ENCODE data around the gene NEURL1. TPM values are rescaled to one million over a fixed set of nuclear protein-coding genes. Genes with fewer than 3 reads are reported as not detected.
A peak's percentile ranks its signal among the peaks of the same experiment; 100 is the strongest.

NEURL1 gene
- polyA plus RNA-seq, 4 donors: 14.6 to 48.6 (median 20.8) TPM

DNA sequence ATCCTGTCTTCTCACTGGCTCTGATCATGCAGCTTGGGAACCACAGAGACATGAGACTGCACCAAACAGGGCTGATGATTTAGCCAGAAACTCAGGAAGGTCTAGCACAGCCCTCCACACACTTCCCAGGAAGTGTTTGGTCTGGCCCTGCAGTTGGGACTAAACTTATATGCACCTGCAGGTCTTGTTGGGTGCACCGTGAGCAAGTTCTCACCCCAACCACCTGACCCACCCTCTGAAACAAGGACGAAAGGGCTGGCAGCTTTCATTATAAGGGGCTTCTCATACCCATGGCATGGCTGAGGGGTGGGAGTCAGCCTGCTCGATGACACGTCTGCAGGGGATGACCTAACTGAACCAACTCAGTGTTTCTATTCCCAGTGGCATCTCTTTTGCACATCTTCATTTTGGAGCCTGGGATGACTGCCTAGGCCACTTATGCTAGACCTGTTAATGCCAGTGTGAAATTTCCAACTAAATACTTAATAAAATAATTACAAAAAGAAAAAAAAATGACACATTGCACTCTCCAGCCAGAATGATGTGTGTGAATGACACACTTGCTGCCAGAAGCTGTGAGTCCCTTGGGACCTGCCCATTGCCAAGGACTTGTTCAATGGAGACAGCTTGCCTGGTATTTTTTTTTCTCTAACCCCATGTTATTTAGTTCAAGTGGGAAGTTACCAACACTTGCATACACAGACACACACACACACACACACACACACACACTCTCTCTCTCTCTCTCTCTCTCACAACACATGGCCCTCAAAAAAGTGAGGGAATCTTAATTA is 102.6 kb downstream of the NEURL1 start:
- H3K4me1 ChIP-seq (ENCODE audit: control insufficient read depth in 3 of 3, insufficient read depth in 2 of 3, low read depth in 1 of 3, low read length in 2 of 3): peaks cover 0 to 8% (median 0%) of the 10 kb centered on the region in 3 donors
- 91% methylated on average over 4 of the region's 4 CpGs for WGBS, 3 donors
- FAIRE-seq (no peak), DNase-seq (no peak)
- peaks cover 0 to 75% (median 0%) of the 10 kb centered on the region in 3 donors for H3K36me3 ChIP-seq (ENCODE audit: control insufficient read depth in 3 of 3, insufficient read depth in 2 of 3, low read depth in 1 of 3, low read length in 3 of 3)
- no peaks in the 10 kb centered on the region for H3K27me3 ChIP-seq (ENCODE audit: control insufficient read depth in 3 of 3, insufficient read depth in 3 of 3, low read length in 3 of 3)
- no peaks in the 10 kb centered on the region for H3K9me3 ChIP-seq (ENCODE audit: control insufficient read depth in 2 of 2, insufficient read depth in 1 of 2, low read depth in 1 of 2, low read length in 1 of 2)
- no peak overlapping the region for H3K27ac ChIP-seq (ENCODE audit: low read depth in 1 of 3, low read length in 2 of 3)
- H3K4me3 ChIP-seq (ENCODE audit: low read depth in 1 of 3, low read length in 3 of 3): no peak overlapping the region

- WGBS, 3 donors: 83 to 91% (median 89%) methylated on average over 6 of the region's 6 CpGs
- no peak overlapping the region for H3K27ac ChIP-seq (ENCODE audit: low read depth in 1 of 3, low read length in 2 of 3)
- H3K4me1 ChIP-seq (ENCODE audit: control insufficient read depth in 3 of 3, insufficient read depth in 2 of 3, low read depth in 1 of 3, low read length in 2 of 3): peaks cover 0 to 8% (median 0%) of the 10 kb centered on the region in 3 donors
- H3K36me3 ChIP-seq (ENCODE audit: control insufficient read depth in 3 of 3, insufficient read depth in 2 of 3, low read depth in 1 of 3, low read length in 3 of 3): peaks cover 0 to 75% (median 0%) of the 10 kb centered on the region in 3 donors
- DNase-seq (no peak), FAIRE-seq (no peak)
- no peaks in the 10 kb centered on the region for H3K27me3 ChIP-seq (ENCODE audit: control insufficient read depth in 3 of 3, insufficient read depth in 3 of 3, low read length in 3 of 3)
- no peaks in the 10 kb centered on the region for H3K9me3 ChIP-seq (ENCODE audit: control insufficient read depth in 2 of 2, insufficient read depth in 1 of 2, low read depth in 1 of 2, low read length in 1 of 2)
- H3K4me3 ChIP-seq (ENCODE audit: low read depth in 1 of 3, low read length in 3 of 3): no peak overlapping the region
These were observed 103.5 kb downstream of the NEURL1 start for GRCh38 chr10:103597003-103597402.

DNA sequence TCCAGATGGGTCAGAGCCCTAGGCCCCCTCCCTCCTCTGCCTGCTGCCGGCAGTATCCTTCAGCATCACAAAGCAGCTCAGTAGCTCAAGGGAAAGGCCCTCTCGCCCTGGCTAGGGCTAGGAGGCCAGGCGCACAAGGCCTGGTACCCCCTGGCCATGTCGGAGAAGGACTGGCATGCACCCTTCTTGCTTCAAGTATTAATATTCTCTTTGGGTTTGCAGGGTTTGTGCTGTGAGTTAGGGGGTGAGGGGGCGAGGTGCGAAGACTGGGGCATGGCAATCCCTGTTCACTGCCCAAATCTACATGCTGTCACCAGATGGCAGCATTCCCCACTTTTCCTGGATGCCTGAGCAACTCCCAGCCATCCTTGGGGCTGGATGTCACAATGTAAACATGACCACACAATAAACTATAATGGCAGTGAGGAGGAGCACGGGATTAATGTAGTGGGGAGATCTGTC is 105.2 kb downstream of the NEURL1 start:
- Histone ChIP-seq H3K4me3 (ENCODE audit: low read depth in 1 of 3, low read length in 3 of 3) (no peak overlapping the region), H3K4me1 (ENCODE audit: control insufficient read depth in 3 of 3, insufficient read depth in 2 of 3, low read depth in 1 of 3, low read length in 2 of 3) (peaks cover 0 to 8% (median 0%) of the 10 kb centered on the region in 3 donors), H3K27me3 (ENCODE audit: control insufficient read depth in 3 of 3, insufficient read depth in 3 of 3, low read length in 3 of 3) (no peaks in the 10 kb centered on the region), H3K27ac (ENCODE audit: low read depth in 1 of 3, low read length in 2 of 3) (peak overlapping the region in 1 of 3 donors; percentile 44), H3K36me3 (ENCODE audit: control insufficient read depth in 3 of 3, insufficient read depth in 2 of 3, low read depth in 1 of 3, low read length in 3 of 3) (peaks cover 0 to 77% (median 0%) of the 10 kb centered on the region in 3 donors), H3K9me3 (ENCODE audit: control insufficient read depth in 2 of 2, insufficient read depth in 1 of 2, low read depth in 1 of 2, low read length in 1 of 2) (no peaks in the 10 kb centered on the region)
- WGBS, 3 donors: 47 to 50% (median 49%) methylated on average over 7 of the region's 7 CpGs
- DNase-seq: peak; percentile 77 to 86
- no peak for FAIRE-seq

DNA sequence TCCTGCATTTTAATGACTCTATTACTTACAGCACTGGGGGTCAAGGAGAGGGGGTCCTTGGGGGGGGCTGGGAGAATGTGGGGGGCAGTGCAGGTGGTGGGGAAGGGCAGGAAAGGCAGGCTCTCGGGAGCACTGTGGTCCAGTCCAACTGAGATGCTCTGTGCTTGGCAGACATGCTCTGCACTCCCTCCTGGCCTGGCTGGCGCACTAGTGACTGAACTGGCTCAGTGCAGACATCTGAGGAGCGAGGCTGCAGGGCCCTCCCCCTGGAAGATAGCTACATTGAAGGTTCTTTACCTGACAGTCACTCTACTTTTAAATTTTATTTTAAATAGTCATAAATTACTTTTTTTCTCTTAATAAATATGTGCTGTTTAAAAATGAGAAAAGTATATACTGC is 105.7 kb downstream of the NEURL1 start:
- FAIRE-seq (no peak), DNase-seq (no peak)
- Histone ChIP-seq H3K4me3 (ENCODE audit: low read depth in 1 of 3, low read length in 3 of 3) (no peak overlapping the region), H3K9me3 (ENCODE audit: control insufficient read depth in 2 of 2, insufficient read depth in 1 of 2, low read depth in 1 of 2, low read length in 1 of 2) (no peaks in the 10 kb centered on the region), H3K36me3 (ENCODE audit: control insufficient read depth in 3 of 3, insufficient read depth in 2 of 3, low read depth in 1 of 3, low read length in 3 of 3) (peaks cover 0 to 81% (median 0%) of the 10 kb centered on the region in 3 donors), H3K27ac (ENCODE audit: low read depth in 1 of 3, low read length in 2 of 3) (peak overlapping the region in 1 of 3 donors; percentile 44), H3K27me3 (ENCODE audit: control insufficient read depth in 3 of 3, insufficient read depth in 3 of 3, low read length in 3 of 3) (no peaks in the 10 kb centered on the region), H3K4me1 (ENCODE audit: control insufficient read depth in 3 of 3, insufficient read depth in 2 of 3, low read depth in 1 of 3, low read length in 2 of 3) (peaks cover 0 to 8% (median 0%) of the 10 kb centered on the region in 3 donors)
- 55 to 56% (median 55%) methylated on average over 3 of the region's 3 CpGs for WGBS, 3 donors

DNA sequence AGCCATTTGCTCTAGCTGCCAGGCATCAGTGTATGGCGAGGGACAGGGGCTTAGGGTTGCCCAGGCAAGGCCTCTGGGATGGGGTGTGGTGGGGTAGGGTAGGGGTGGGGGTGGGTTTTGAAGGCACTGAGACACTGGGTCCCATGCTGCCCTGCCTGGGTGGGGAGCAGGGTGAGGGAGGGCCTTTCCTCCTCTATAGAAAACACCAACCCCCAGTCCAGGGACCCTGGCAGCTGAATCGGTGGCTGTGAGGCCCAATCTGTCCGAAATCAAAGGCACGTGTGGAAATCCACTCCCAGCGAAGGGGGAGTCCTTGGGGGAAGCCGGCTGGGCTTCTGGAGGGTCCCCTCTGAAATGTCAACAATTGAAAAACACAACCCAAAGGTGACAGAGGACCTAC is 106.4 kb downstream of the NEURL1 start:
- Histone ChIP-seq H3K27me3 (ENCODE audit: control insufficient read depth in 3 of 3, insufficient read depth in 3 of 3, low read length in 3 of 3) (no peaks in the 10 kb centered on the region), H3K36me3 (ENCODE audit: control insufficient read depth in 3 of 3, insufficient read depth in 2 of 3, low read depth in 1 of 3, low read length in 3 of 3) (peaks cover 0 to 83% (median under 1%) of the 10 kb centered on the region in 3 donors), H3K4me1 (ENCODE audit: control insufficient read depth in 3 of 3, insufficient read depth in 2 of 3, low read depth in 1 of 3, low read length in 2 of 3) (peaks cover 0 to 8% (median 0%) of the 10 kb centered on the region in 3 donors), H3K9me3 (ENCODE audit: control insufficient read depth in 2 of 2, insufficient read depth in 1 of 2, low read depth in 1 of 2, low read length in 1 of 2) (no peaks in the 10 kb centered on the region), H3K4me3 (ENCODE audit: low read depth in 1 of 3, low read length in 3 of 3) (no peak overlapping the region), H3K27ac (ENCODE audit: low read depth in 1 of 3, low read length in 2 of 3) (no peak overlapping the region)
- WGBS, 3 donors: 79 to 89% (median 80%) methylated on average over 6 of the region's 6 CpGs
- no peak for FAIRE-seq
- DNase-seq: no peak

GRCh38 chr10:103600325-103600724 is 106.8 kb downstream of the NEURL1 start:
- no peak for FAIRE-seq

DNA sequence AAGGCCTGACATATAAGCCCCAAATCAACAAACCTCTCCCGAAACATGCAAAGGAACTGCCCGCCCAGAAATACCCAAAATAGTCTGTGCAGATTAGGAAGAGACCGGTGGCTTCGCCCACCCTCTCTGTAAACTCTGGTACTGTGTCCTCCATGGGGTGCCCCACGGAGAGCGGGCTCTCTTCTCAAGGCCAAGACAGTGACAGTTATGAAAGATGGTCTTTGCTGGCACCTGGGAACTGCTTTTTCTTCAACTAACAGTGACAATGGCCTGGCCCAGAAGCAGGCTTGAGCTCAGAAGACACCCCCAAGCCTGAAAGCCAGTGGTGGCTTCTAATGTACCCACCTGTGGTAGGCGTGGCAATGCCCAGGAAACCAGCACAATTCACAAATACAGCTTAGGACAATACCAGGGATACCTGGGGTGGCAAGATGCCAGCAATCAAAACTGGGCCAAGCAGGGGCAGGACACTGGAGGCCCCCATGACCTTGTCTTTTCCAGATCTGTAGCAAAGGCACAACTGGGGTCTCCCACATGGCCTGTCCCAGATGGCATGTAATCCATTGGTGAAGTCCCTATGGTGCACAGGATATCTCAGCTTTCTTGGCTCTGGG is 107.6 kb downstream of the NEURL1 start:
- FAIRE-seq (no peak), DNase-seq (no peak)
- no peaks in the 10 kb centered on the region for H3K27me3 ChIP-seq (ENCODE audit: control insufficient read depth in 3 of 3, insufficient read depth in 3 of 3, low read length in 3 of 3)
- H3K36me3 ChIP-seq (ENCODE audit: control insufficient read depth in 3 of 3, insufficient read depth in 2 of 3, low read depth in 1 of 3, low read length in 3 of 3): peaks cover 0 to 83% (median 2%) of the 10 kb centered on the region in 3 donors
- peaks cover 0 to 8% (median 0%) of the 10 kb centered on the region in 3 donors for H3K4me1 ChIP-seq (ENCODE audit: control insufficient read depth in 3 of 3, insufficient read depth in 2 of 3, low read depth in 1 of 3, low read length in 2 of 3)
- H3K9me3 ChIP-seq (ENCODE audit: control insufficient read depth in 2 of 2, insufficient read depth in 1 of 2, low read depth in 1 of 2, low read length in 1 of 2): no peaks in the 10 kb centered on the region
- WGBS, 3 donors: 70 to 91% (median 81%) methylated on average over 7 of the region's 7 CpGs
- peak overlapping the region in 1 of 3 donors; percentile 45 for H3K27ac ChIP-seq (ENCODE audit: low read depth in 1 of 3, low read length in 2 of 3)
- H3K4me3 ChIP-seq (ENCODE audit: low read depth in 1 of 3, low read length in 3 of 3): no peak overlapping the region

More at GRCh38 chr10:103600325-103600724, 106.8 kb downstream of the NEURL1 start:
- H3K4me1 ChIP-seq (ENCODE audit: control insufficient read depth in 3 of 3, insufficient read depth in 2 of 3, low read depth in 1 of 3, low read length in 2 of 3): peaks cover 0 to 8% (median 0%) of the 10 kb centered on the region in 3 donors
- H3K27me3 ChIP-seq (ENCODE audit: control insufficient read depth in 3 of 3, insufficient read depth in 3 of 3, low read length in 3 of 3): no peaks in the 10 kb centered on the region
- peaks cover 0 to 83% (median 2%) of the 10 kb centered on the region in 3 donors for H3K36me3 ChIP-seq (ENCODE audit: control insufficient read depth in 3 of 3, insufficient read depth in 2 of 3, low read depth in 1 of 3, low read length in 3 of 3)
- DNase-seq: no peak
- H3K9me3 ChIP-seq (ENCODE audit: control insufficient read depth in 2 of 2, insufficient read depth in 1 of 2, low read depth in 1 of 2, low read length in 1 of 2): no peaks in the 10 kb centered on the region
- H3K27ac ChIP-seq (ENCODE audit: low read depth in 1 of 3, low read length in 2 of 3): peak overlapping the region in 2 of 3 donors; percentile 22 to 42
- no peak overlapping the region for H3K4me3 ChIP-seq (ENCODE audit: low read depth in 1 of 3, low read length in 3 of 3)
- WGBS, 3 donors: 79 to 90% (median 88%) methylated on average over 6 of the region's 6 CpGs

- WGBS, 3 donors: 91 to 94% (median 92%) methylated on average over 44 to 47 of the region's 47 CpGs
- no peak overlapping the region for H3K27ac ChIP-seq (ENCODE audit: low read depth in 1 of 3, low read length in 2 of 3)
- no peak for DNase-seq
- no peak for FAIRE-seq
- H3K36me3 ChIP-seq (ENCODE audit: control insufficient read depth in 3 of 3, insufficient read depth in 2 of 3, low read depth in 1 of 3, low read length in 3 of 3): peaks cover 0 to 79% (median 2%) of the 10 kb centered on the region in 3 donors
- H3K27me3 ChIP-seq (ENCODE audit: control insufficient read depth in 3 of 3, insufficient read depth in 3 of 3, low read length in 3 of 3): no peaks in the 10 kb centered on the region
- no peak overlapping the region for H3K4me3 ChIP-seq (ENCODE audit: low read depth in 1 of 3, low read length in 3 of 3)
- H3K9me3 ChIP-seq (ENCODE audit: control insufficient read depth in 2 of 2, insufficient read depth in 1 of 2, low read depth in 1 of 2, low read length in 1 of 2): no peaks in the 10 kb centered on the region
- H3K4me1 ChIP-seq (ENCODE audit: control insufficient read depth in 3 of 3, insufficient read depth in 2 of 3, low read depth in 1 of 3, low read length in 2 of 3): peaks cover 0 to 8% (median 0%) of the 10 kb centered on the region in 3 donors
These were observed 108.7 kb downstream of the NEURL1 start for GRCh38 chr10:103602028-103602851.

All from small intestine (tissue), 7 donors.